ENCODE data around the gene SUN2. TPM values are rescaled to one million over a fixed set of nuclear protein-coding genes. Genes with fewer than 3 reads are reported as not detected.

The SUN2 gene
- total and polyA plus RNA-seq, 2 of the 8 experiments (the other 6 are each of a cell fraction or from before 2014, with no cell fraction given): 5.1 to 10.5 TPM

DNA sequence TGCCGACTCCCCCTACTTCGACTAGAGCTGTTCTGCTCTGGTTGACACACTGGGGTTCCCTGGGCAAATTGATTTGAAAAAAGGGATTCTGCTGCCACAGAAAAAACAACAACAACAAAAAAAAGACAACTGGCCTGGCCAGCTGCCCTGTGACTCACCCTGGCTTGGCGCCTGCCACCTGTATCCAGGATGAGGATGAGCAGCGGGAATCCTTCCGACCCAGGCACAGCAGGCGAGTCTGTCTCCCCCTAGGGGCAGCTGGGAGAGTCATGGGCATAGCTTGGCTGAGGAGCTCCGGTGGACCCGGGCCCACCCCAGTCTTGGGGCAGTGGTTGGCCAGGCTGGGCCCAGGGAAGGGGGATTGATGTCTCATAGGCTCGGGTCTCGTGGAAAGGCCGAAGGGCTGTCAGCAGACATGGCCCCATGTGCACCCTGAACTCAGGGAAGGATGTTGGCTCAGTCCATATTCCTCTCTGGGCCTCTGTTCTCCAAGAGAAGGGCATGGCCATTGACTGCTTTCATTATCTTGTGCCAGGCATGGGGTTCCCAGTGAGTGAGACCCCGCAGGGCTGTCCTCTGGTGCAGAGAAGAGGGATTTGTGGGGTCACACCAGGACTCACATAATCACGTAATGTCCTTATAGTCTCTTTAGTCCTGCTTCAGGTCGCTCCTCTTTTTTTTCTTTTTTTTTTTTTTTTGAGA, 10.4 kb upstream of the SUN2 start (continued):
- TF ChIP-seq BCL11A (IDR thresholded peaks at IDR 0.05; ENCODE audit: low read depth in 2 of 2, low read length in 2 of 2): no peak
- no peak for TF ChIP-seq SP2 (IDR thresholded peaks at IDR 0.05; ENCODE audit: low read length)
- TF ChIP-seq, protein P1, sequence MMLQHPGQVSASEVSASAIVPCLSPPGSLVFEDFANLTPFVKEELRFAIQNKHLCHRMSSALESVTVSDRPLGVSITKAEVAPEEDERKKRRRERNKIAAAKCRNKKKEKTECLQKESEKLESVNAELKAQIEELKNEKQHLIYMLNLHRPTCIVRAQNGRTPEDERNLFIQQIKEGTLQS (IDR thresholded peaks at IDR 0.05; ENCODE audit: insufficient read depth, low read depth, low read length): no peak
